ENCODE data around the gene TOB1. TPM values are rescaled to one million over a fixed set of nuclear protein-coding genes. Genes with fewer than 3 reads are reported as not detected.

The TOB1 gene
- total RNA-seq, 1 experiment from 2014 or later, result 31.6 TPM

GRCh38 chr17:50908860-50909764, 43.0 kb upstream of the TOB1 start:
- H3K9ac ChIP-seq (ENCODE audit: extremely low read depth, insufficient read length, low read length), result no peak overlapping the region
- no peak overlapping the region for H2BK20ac ChIP-seq (ENCODE audit: low read depth, low read length, poor library complexity, severe bottlenecking)
- no CpG with 5 or more reads among the region's 16 CpGs for WGBS (ENCODE audit: extremely low coverage, insufficient read length, low lambda C conversion rate)
- H3K18ac ChIP-seq (ENCODE audit: insufficient read length, low read depth, low read length), result no peak overlapping the region
- H3K4me2 ChIP-seq (ENCODE audit: insufficient read depth, insufficient read length, low read length), result no peak overlapping the region
- no peak overlapping the region for H3K27ac ChIP-seq (ENCODE audit: insufficient read length, low read depth, low read length)
- no peaks in the 10 kb centered on the region for H3K79me1 ChIP-seq (ENCODE audit: insufficient read depth, low read depth, low read length, poor library complexity, severe bottlenecking)
- no peak overlapping the region for H4K5ac ChIP-seq (ENCODE audit: insufficient read length, low read depth, low read length)
- peak; percentile 84 for DNase-seq
- H3K23me2 ChIP-seq (ENCODE audit: insufficient read length, low read depth, low read length, poor library complexity, severe bottlenecking), result no peaks in the 10 kb centered on the region
- no peak overlapping the region for H3K23ac ChIP-seq (ENCODE audit: insufficient read length, low read depth, low read length)
- Mint-ChIP-seq H3K36me3 (ENCODE audit: insufficient read depth in 1 of 3, low read depth in 3 of 3) (no peaks in the 10 kb centered on the region; a peak in 1 of 7 replicates), H3K4me1 (peaks cover 49 to 62% of the 10 kb centered on the region in 2 experiments), H3K27ac (peak overlapping the region; percentile 96 to 97 (median 96); a peak in 6 of 7 replicates), H3K9me3 (no peaks in the 10 kb centered on the region; a peak in 1 of 5 replicates), H3K4me3 (no peak overlapping the region; a peak in 1 of 5 replicates), H3K27me3 (ENCODE audit: low read depth) (no peaks in the 10 kb centered on the region)
- H2BK12ac ChIP-seq (ENCODE audit: insufficient read length, low read depth, low read length), result no peak overlapping the region
- TF ChIP-seq CTCF (conservative IDR thresholded peaks at IDR 0.05), result peak; percentile 8; the same call in 1 of the 3 replicates
- no peak overlapping the region for H3K4ac ChIP-seq (ENCODE audit: low read depth, low read length)
- no peak overlapping the region for H4K8ac ChIP-seq (replicated peaks; ENCODE audit: insufficient read length, low read depth, low read length)
- no peak overlapping the region for H2AK5ac ChIP-seq (ENCODE audit: insufficient read length, low read length)
- H2BK5ac ChIP-seq (ENCODE audit: insufficient read length, low read length), result no peak overlapping the region
- peaks cover 16% of the 10 kb centered on the region for H3K4me1 ChIP-seq (ENCODE audit: insufficient read depth, low read length)
- H3T11ph ChIP-seq (ENCODE audit: low read length), result no peak overlapping the region
- no peak overlapping the region for H4K91ac ChIP-seq (ENCODE audit: insufficient read length, low read depth, low read length)
- no peak overlapping the region for H2BK120ac ChIP-seq (ENCODE audit: low read depth, low read length, poor library complexity, severe bottlenecking)
- 0 out of 2 replicates have a peak overlapping the region, but pooled peaks have one; percentile 15 for H3K14ac ChIP-seq (ENCODE audit: insufficient read depth, low read length)
- H4K20me1 ChIP-seq (ENCODE audit: control insufficient read depth, insufficient read depth, insufficient read length), result no peaks in the 10 kb centered on the region
- no peak overlapping the region for H2AFZ ChIP-seq (ENCODE audit: low read length)
- H3K56ac ChIP-seq (ENCODE audit: insufficient read length, low read depth, low read length), result no peak overlapping the region
- no peak overlapping the region for H2BK15ac ChIP-seq (ENCODE audit: low read depth, low read length)
- H3K79me2 ChIP-seq (ENCODE audit: insufficient read depth, low read length), result no peaks in the 10 kb centered on the region
- H3K9me3 ChIP-seq (ENCODE audit: control insufficient read depth, low read depth, low read length), result no peaks in the 10 kb centered on the region
- no peaks in the 10 kb centered on the region for H3K27me3 ChIP-seq (ENCODE audit: insufficient read depth, low read length)

Measured in H9 (cell line).